Peyer's patch (tissue), 4 donors: ENCODE measurements around the gene MKNK2. TPM values are rescaled to one million over a fixed set of nuclear protein-coding genes. Genes with fewer than 3 reads are reported as not detected.

ENCODE experiments used
- DNase-seq, 3 donors: peaks; one replicate each; pipeline ENCODE4 v3.0.0-alpha.2; 2017 to 2019
- H3K27ac ChIP-seq, 4 donors: fragments of 200-600 bp; sonication (generic); one replicate each; pipeline ENCODE4 v1.5.1; 2016 to 2019
- H3K27me3 ChIP-seq, 2 donors: fragments of 200-600 bp; sonication (generic); one replicate each; pipeline ENCODE4 v1.5.1; 2019
- H3K36me3 ChIP-seq, 3 donors: fragments of 200-600 bp; sonication (generic); one replicate each; pipeline ENCODE4 v1.5.1; 2016 to 2019
- H3K4me1 ChIP-seq, 4 donors: fragments of 200-600 bp; sonication (generic); one replicate each; pipeline ENCODE4 v1.5.1; 2016 to 2019
- H3K4me3 ChIP-seq, 4 donors: fragments of 200-600 bp; sonication (generic); 1 replicate in 3 of 4; 2 replicates in 1 of 4; pipeline ENCODE4 v1.5.1; 2016 to 2019; ENCODE audit warnings: mild to moderate bottlenecking in 1 of 4
- H3K9me3 ChIP-seq, 4 donors: fragments of 200-600 bp; sonication (generic); one replicate each; pipeline ENCODE4 v1.5.1; 2016 to 2019; ENCODE audit warnings: mild to moderate bottlenecking in 1 of 4
- POLR2A ChIP-seq, 2 donors: fragments of 450-650 bp; IDR thresholded peaks; one replicate each; pipeline ENCODE4 v1.5.1; 2017; ENCODE audit warnings: antibody characterized with exemption in 2 of 2, mild to moderate bottlenecking in 2 of 2, moderate library complexity in 2 of 2
- total RNA-seq, 4 donors: library from RNA; depleted of rRNA; stranded (reverse); fragments of >200 nt; gene quantifications; one replicate each; pipeline ENCODE4 v1.1.0, GENCODE V29; 2016
- TF ChIP-seq, protein P1 (sequence below), 6 experiments: fragments of 450-650 bp in 4 of 6; fragments of 200-600 bp in 2 of 6; sonication (generic) in 1 of 6; IDR thresholded peaks; one replicate each; pipeline ENCODE4 v1.5.1; 2017 to 2019; ENCODE audit warnings: antibody characterized with exemption in 6 of 6, mild to moderate bottlenecking in 3 of 6, moderate library complexity in 1 of 6

The MKNK2 gene
- total RNA-seq, 4 donors from 2014 or later = 119 to 253 (median 192) TPM

DNA sequence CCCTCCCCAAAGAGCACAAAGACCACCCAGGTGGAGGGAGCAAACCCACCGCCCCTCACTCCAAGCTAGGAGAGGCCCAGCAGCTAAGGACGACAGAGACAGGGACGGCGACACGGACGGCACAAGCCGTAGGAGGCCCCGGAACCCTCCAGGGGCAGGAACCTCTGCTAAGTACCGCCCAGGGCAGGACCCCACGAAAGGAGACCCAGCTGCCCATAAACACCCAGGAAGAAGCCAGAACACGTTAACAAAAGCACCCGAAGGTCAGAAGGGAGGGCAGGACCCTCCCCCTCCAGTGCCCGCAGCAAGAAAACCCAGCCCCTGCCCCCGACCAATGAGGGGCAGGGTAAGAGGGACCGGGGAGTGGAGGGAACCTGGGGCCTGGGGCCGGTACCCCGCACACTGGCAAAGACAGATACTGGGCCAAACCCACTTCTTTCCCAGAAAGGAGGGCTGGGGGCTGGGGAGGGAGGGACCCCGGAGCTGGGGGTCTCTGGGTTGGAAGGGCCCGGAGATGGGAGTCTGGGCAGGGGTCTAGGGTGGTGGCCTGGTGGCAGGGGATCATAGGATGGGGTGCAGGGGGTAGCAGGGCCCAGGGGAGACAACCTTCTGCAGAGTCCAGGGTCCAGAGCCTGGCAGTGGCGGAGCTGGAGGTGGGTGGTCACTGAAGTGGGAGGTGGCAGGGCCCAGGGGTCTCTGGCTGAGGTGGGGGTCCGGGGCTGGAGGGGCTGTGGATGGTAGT, 37.9 kb downstream of the MKNK2 start:
- no peak for DNase-seq
- no peak overlapping the region for H3K4me3 ChIP-seq
- H3K9me3 ChIP-seq = no peaks in the 10 kb centered on the region
- H3K4me1 ChIP-seq = peaks cover 0 to 29% (median 9%) of the 10 kb centered on the region in 4 donors
- H3K27me3 ChIP-seq = no peaks in the 10 kb centered on the region
- no peak overlapping the region for H3K27ac ChIP-seq
- no peak for TF ChIP-seq POLR2A (IDR thresholded peaks at IDR 0.05)
- TF ChIP-seq, protein P1, sequence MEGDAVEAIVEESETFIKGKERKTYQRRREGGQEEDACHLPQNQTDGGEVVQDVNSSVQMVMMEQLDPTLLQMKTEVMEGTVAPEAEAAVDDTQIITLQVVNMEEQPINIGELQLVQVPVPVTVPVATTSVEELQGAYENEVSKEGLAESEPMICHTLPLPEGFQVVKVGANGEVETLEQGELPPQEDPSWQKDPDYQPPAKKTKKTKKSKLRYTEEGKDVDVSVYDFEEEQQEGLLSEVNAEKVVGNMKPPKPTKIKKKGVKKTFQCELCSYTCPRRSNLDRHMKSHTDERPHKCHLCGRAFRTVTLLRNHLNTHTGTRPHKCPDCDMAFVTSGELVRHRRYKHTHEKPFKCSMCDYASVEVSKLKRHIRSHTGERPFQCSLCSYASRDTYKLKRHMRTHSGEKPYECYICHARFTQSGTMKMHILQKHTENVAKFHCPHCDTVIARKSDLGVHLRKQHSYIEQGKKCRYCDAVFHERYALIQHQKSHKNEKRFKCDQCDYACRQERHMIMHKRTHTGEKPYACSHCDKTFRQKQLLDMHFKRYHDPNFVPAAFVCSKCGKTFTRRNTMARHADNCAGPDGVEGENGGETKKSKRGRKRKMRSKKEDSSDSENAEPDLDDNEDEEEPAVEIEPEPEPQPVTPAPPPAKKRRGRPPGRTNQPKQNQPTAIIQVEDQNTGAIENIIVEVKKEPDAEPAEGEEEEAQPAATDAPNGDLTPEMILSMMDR (IDR thresholded peaks at IDR 0.05) = no peak
- no peaks in the 10 kb centered on the region for H3K36me3 ChIP-seq

DNA sequence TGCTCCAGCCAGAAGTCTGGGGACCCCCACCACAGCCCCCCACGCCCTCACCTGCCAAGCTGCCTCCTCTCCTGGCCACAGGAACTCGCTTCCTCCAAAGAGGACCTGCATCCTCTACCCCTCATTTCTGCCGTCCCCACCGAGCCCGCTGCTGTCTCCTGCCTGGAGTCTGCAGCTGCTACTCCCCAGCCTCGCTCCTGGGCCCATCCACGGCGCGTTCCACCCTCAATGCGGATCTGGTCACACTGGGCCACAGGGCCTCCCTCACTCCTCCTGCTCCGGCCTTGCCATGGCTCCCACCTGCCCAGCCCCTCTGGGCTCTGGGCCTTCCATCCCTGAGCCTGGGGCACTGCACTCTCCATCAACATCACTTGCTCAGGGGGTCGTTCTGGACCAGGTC, 39.9 kb downstream of the MKNK2 start:
- H3K9me3 ChIP-seq = no peaks in the 10 kb centered on the region
- H3K27ac ChIP-seq = no peak overlapping the region
- DNase-seq = no peak
- H3K4me1 ChIP-seq = peaks cover 0 to 22% (median 5%) of the 10 kb centered on the region in 4 donors
- no peaks in the 10 kb centered on the region for H3K27me3 ChIP-seq
- H3K36me3 ChIP-seq = no peaks in the 10 kb centered on the region
- no peak overlapping the region for H3K4me3 ChIP-seq
- no peak for TF ChIP-seq POLR2A (IDR thresholded peaks at IDR 0.05)
- TF ChIP-seq, protein P1 (IDR thresholded peaks at IDR 0.05) = no peak

DNA sequence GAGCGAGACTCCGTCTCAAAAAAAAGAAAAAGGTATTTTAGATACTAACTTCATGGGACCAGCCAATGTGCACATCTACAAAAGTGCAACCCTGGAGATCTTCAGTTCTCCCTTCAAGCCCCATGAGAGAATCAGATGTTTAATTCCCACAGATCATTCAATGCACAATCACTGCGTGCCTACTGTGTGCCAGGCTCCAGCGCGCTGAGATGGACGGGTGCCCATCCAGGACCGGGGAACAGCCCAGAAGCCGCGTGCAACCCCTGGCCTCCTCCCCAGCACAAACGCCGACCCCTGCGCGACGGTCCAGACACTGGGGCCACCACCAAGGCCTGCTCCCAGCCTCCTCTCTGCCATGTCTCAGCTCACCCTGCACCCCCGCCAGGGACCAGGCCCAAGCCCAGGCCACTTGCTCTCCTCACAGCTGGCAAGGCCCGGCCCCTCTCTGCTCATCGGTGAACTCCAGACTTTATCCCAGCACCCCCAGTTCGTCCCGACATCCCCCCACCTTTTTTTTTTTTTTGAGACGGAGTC, 40.8 kb downstream of the MKNK2 start:
- TF ChIP-seq, protein P1 (IDR thresholded peaks at IDR 0.05) = no peak
- no peak for TF ChIP-seq POLR2A (IDR thresholded peaks at IDR 0.05)
- Histone ChIP-seq H3K9me3 (no peaks in the 10 kb centered on the region), H3K4me3 (no peak overlapping the region), H3K27me3 (no peaks in the 10 kb centered on the region), H3K4me1 (peaks cover 0 to 20% (median 3%) of the 10 kb centered on the region in 4 donors), H3K36me3 (no peaks in the 10 kb centered on the region), H3K27ac (no peak overlapping the region)
- DNase-seq = no peak

- Histone ChIP-seq H3K36me3 (peaks cover 0 to 25% (median 0%) of the 10 kb centered on the region in 3 donors), H3K27ac (no peak overlapping the region), H3K27me3 (no peaks in the 10 kb centered on the region), H3K4me3 (no peak overlapping the region), H3K4me1 (no peaks in the 10 kb centered on the region), H3K9me3 (no peaks in the 10 kb centered on the region)
- no peak for DNase-seq
- no peak for TF ChIP-seq POLR2A (IDR thresholded peaks at IDR 0.05)
- TF ChIP-seq, protein P1 (IDR thresholded peaks at IDR 0.05) = no peak
Measured at GRCh38 chr19:2003874-2004273, 47.2 kb downstream of the MKNK2 start.

DNA sequence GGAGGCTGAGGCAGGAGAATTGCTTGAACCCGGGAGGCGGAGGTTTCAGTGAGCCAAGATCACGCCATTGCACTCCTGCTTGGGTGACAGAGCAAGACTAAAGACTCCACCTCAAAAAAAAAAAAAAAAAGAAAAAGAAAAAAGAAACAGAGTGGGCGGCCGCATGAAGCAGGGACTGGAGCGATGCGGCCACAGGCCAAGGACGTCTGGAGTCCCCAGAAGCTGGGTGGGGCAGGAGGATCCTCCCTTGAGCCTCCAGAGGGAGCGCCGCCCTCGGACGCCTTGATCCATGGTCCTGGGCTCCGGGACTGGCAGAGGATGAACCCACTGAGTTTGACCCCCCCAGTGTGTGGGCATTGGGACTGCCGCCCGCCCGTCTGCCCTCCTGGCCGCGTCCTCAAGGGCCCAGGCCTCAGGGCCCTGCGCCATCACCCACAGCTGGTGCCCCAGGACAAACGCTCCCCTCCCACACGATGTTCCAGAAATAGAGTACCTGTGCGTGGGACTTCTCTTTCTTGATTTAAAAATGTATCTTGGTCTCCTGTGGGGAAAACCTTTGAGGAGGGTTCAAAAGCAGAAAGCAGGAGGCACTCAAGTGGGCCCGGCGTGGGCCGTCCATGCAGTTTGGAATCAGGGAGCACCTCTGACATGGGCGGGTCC, 51.1 kb downstream of the MKNK2 start:
- no peak for DNase-seq
- no peaks in the 10 kb centered on the region for H3K9me3 ChIP-seq
- peaks cover 0 to 52% (median 0%) of the 10 kb centered on the region in 3 donors for H3K36me3 ChIP-seq
- no peak overlapping the region for H3K4me3 ChIP-seq
- no peak overlapping the region for H3K27ac ChIP-seq
- H3K4me1 ChIP-seq = no peaks in the 10 kb centered on the region
- TF ChIP-seq, protein P1 (IDR thresholded peaks at IDR 0.05) = no peak
- TF ChIP-seq POLR2A (IDR thresholded peaks at IDR 0.05) = no peak
- no peaks in the 10 kb centered on the region for H3K27me3 ChIP-seq
